IPS DF 19.7 (cell line): ENCODE measurements around the gene PER2.

ENCODE experiments used
- DNase-seq: peaks from one replicate; pipeline ENCODE4 v3.0.0-alpha.2; 2013; ENCODE audit warnings: low read depth, low spot score

PER2 gene

GRCh38 chr2:238227587-238228032 is 60.8 kb downstream of the PER2 start:
- DNase-seq, result no peak

DNA sequence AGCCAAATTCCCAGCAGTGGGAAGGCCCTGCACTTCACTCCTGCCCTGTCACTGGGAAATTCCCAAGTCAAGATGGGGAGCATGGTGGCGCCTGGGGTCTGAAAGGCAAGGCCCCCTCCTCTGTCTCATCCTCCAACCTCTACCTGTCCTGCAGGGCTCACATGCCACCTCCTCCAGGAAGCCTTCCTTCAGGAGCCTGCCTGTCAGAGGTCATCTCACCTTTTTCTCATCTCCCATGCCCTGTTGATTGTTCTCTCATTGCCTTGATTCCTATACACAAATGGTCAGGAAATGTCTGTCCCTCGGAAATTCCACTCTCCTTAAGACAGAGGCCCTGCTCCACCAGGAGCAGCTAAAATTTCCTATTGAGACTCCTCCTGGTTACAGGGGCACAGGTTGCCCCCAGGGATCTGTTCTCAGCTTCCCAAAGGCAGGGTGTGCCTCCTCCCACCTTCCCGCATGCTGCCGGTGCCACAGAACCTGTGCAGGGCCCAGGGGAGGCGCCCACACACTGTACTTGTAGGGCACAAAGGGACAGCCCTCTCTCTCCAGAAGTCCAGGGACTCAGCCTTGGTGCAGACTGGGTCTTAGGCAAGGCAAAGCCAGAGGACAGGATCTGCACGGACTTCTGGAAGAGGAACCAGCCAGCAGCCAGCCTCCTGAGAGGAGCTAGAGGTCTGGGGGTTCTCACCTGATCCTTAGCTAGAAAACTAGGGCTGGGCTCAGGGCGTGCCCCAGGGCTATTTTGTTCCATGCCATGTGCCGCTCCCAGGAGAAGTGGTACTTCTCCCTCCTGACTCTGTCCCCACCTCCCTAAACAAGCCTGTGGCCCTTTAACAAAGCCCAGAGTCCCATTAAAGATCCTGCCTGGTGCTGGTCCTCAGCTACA is 61.5 kb downstream of the PER2 start:
- DNase-seq, result no peak

GRCh38 chr2:238225911-238226697 is 62.3 kb downstream of the PER2 start:
- DNase-seq, result no peak

DNA sequence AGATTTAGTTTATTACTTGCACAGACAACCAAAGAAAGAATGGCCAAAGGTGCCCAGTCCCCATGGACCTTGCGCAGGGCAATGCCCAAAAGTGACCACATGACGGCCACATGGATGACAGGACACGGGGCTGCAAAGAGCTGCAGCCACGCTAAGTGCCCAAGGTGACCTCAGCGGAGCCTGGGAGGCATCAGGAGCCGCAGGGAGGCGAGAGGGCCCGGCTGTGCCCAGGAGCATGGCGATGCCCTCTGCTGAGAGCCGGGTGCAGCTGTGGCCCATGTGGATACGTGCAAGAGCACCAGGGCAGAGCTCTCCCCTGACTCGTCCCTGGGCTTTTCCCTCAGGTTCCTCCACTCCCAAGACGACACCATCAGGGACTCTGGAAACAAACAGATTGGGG is 63.3 kb downstream of the PER2 start:
- no peak for DNase-seq

DNA sequence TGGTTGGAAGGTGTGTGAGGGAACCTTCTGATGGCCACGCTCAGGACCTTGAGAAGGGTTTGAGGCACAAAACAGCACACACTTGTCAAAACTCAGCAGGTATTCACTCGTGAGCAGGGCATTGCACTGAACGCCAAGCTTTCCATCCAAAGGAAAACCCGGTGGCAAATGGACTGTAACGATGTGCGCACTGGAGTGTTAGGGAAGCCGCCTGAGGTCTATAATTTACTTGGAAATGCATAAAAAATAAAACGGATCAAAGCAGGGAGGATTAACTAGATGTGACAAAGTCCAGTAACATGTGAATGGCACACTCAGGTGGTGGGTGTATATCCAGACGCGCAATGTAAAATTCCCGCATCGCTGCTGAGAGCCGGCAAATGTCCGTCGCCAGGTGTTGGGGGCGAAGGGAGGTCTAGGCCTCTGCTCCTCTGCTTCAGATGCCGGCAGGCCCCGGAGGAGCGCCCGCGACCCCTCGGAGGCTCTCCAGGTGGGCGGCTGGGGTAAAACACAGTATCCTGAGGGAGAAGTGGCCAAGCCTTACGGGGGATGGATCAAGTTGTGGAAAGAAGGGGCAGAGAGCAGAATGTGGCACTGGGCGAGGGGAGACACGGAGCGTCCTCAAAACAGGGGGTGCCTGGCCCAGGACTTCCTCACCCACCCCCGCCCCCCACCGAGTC is 63.9 kb downstream of the PER2 start:
- DNase-seq, result no peak

- DNase-seq, result no peak
Observed at GRCh38 chr2:238220892-238221521, 67.4 kb downstream of the PER2 start.

DNA sequence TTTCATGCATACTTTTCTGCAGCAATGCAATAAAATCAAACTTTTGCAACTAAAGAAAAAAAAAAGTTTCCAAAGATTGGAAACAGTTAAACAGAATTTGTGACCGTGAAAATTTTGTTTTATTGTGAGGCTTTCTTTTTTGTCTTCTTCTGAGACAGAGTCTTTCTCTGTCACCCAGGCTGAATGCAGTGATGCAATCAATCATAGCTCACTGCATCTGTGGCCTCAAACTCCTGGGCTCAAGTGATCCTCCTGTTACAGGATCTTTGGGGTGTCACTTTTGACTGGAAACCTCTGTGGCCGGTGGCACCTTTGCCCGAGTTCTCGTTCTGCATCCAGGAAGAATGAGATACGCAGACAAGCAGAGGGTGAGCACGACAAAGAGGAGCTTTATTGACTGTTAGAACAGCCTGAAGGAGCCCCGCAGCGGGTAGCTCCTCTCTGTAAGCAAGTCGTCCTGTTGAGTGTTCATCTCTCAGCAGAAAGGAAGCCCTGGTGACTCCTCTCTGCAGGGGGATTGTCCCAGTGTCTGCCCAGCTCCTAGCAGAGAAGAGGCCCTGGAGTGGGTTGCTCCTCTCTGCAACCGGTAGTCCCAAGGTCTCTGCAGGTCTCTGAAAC is 68.0 kb downstream of the PER2 start:
- DNase-seq, result no peak

DNA sequence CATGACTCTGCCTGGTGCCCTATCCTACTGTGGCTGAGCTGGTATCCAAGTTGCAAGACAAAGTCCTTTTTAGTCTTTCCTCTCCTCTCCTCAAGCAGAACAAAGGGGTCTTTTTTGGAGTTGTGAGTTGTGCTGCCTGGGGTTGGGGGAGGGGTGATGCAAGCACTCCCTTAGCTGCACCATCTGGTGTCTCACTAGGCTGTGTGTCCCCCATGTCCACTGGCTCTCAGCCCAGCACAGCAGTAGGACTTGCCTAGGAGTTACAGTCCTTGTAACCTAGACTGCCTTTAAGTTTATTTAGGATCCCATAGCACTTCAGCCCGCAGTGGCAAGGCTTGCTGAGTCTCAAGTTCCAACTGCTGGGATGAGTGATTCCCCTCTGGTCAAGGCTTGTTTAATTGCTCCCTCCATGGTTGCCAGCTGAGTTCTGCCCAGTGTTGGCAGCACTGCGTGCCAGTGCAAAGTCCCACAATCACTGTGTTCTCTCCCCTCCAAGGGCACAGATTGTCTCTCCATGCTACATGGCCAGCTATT is 71.7 kb downstream of the PER2 start:
- no peak for DNase-seq

DNA sequence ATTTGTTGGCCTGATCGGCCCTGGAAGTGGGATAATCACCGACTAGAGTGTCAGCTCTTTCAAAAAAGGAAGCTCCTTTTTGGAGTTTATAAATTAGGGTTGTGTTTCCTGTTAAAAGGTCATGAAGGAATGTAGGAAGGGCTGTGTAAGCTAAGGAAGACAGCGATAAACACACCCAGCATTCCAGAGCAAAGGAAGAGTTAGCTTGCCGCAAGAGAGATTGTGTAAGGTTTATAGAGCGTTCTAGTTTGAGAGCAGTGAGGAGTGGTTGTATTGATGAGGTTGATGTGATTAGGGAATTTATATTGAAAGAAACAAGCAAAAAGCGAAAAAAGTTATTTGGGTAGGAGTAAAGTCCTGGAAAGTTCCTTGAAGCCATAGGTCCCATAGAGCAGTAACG is 81.4 kb downstream of the PER2 start:
- DNase-seq, result no peak

DNA sequence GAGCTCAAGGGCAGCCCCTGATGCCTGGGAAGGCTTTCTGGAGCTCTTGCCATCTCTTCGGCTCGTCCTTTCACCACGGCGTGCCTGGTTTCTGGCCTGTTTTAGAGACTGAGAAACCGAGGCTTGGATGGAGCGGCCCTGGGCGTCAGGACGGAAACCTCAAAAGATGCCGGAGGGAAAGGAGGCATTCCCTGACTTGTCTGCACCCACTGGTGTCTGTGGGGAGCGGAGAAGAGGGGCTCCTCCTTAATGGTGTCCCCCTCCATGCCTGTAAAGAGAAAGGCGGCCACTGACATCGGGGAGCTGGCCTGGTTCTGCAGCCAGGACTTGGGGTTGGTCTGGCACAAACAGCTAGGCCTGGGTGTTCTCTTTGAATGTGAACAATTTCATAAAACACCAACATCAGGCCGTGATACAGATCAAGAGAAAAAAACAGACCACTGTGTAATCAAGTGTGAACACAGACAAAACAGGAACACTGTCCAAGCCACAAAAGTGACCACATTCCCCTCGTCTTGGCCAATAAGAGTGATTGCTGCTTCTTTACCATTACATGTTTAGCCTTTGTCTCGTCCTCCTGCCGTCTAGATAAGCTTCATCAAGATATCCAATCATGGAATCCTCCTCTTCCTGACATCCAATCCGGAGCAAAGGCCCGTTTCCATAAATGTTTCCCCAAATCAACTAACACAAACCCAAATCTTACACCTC is 84.3 kb downstream of the PER2 start:
- no peak for DNase-seq

DNA sequence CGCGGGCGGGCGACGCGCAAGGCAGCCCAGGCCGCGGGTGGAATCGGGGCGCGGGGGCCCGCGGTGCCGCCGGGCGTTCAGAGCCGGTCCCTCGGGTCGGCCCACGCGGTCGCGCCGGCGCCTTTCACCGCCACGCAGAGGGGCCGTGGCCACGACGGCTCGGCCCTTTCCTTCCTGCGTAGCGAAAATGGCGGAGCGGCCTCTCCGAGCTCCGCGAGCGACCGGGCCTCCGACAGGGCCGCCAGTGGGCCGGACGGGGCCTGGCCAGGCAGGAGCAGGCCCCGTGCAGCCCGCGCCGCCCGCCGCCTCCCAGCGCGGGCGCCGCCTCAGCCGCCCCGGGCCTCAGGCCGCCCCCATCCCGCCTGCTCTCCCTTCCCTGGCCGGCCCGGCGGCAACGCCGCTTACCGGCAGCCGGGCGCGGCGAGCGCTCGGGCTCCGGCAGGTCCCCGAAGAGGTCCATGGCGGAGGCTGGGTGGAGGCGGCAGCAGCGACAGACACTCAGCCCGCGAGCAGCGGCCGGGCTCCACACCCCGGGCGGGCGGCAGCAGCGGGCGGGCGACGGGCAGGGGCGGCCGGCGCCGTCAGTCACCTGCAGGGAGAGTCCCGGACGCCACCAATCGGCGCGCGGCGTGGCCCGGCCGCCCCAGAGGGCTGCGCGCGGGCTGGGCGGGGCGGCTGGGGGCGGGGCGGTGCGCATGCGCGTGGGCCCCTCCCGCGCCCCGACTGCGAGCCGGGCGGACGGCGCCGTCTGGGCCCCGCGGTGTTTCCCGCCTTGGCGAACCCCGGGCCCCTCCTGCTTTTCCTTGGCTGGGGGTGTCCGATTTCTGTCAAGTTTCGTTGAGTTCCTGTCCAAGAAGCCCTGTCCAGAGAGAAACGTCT is 85.1 kb downstream of the PER2 start, which contains the start of gene ILKAP:
ILKAP (minus strand) TSS at position 602 of the 879 bp plus-strand sequence; CDS start at position 460, 142 bp downstream.
- no peak for DNase-seq

GRCh38 chr2:238202326-238203093 is 85.9 kb downstream of the PER2 start:
- DNase-seq, result no peak
